Neural progenitor cell (in vitro differentiated cells): ENCODE measurements around the gene FANCC. TPM values are rescaled to one million over a fixed set of nuclear protein-coding genes. Genes with fewer than 3 reads are reported as not detected.

Experiments used
- DNase-seq: peaks from one replicate; pipeline ENCODE4 v3.0.0-alpha.2; 2016; ENCODE audit warnings: low spot score
- H2AFZ ChIP-seq: fragments of 200-600 bp; sonication (generic); replicated peaks from 2 replicates; pipeline ENCODE4 v1.6.1; 2016; ENCODE audit warnings: antibody characterized with exemption
- H3F3A ChIP-seq: fragments of 200-600 bp; sonication (generic); 2 replicates; pipeline ENCODE4 v1.6.1; 2016; ENCODE audit warnings: antibody characterized with exemption, low read depth
- H3K27ac ChIP-seq: fragments of 200-600 bp; sonication (generic); 2 replicates; pipeline ENCODE4 v1.5.1; 2016; ENCODE audit warnings: mild to moderate bottlenecking
- H3K27me3 ChIP-seq: fragments of 200-600 bp; sonication (generic); 2 replicates; pipeline ENCODE4 v1.6.1; 2016; ENCODE audit warnings: mild to moderate bottlenecking, moderate library complexity
- H3K36me3 ChIP-seq: fragments of 200-600 bp; sonication (generic); 2 replicates; pipeline ENCODE4 v1.5.1; 2016
- H3K4me1 ChIP-seq: fragments of 200-600 bp; sonication (generic); 2 replicates; pipeline ENCODE4 v1.6.1; 2016; ENCODE audit warnings: mixed run types
- H3K4me2 ChIP-seq: fragments of 200-600 bp; sonication (generic); 2 replicates; pipeline ENCODE4 v1.6.1; 2016
- H3K4me3 ChIP-seq: fragments of 200-600 bp; sonication (generic); 2 replicates; pipeline ENCODE4 v1.5.1; 2016
- H3K79me2 ChIP-seq: fragments of 200-600 bp; sonication (generic); 2 replicates; pipeline ENCODE4 v1.6.1; 2016; ENCODE audit warnings: low read depth
- H3K9ac ChIP-seq: fragments of 200-600 bp; sonication (generic); 2 replicates; pipeline ENCODE4 v1.6.1; 2016
- H3K9me3 ChIP-seq: fragments of 200-600 bp; sonication (generic); 2 replicates; pipeline ENCODE4 v1.5.1; 2016; ENCODE audit warnings: low read depth
- H4K20me1 ChIP-seq: fragments of 200-600 bp; sonication (generic); 2 replicates; pipeline ENCODE4 v1.6.1; 2016; ENCODE audit warnings: low read depth
- H3K27ac Mint-ChIP-seq: 3 replicates; pipeline ENCODE4 v1.8.0; 2021; ENCODE audit warnings: mixed read lengths
- H3K27me3 Mint-ChIP-seq: 2 replicates; pipeline ENCODE4 v1.8.0; 2022; ENCODE audit warnings: low read depth, mild to moderate bottlenecking, inconsistent platforms, moderate library complexity, mixed read lengths; ENCODE audit not compliant: insufficient read depth
- H3K36me3 Mint-ChIP-seq: 3 replicates; pipeline ENCODE4 v1.8.0; 2021; ENCODE audit warnings: mixed read lengths
- H3K4me1 Mint-ChIP-seq: 3 replicates; pipeline ENCODE4 v1.8.0; 2021; ENCODE audit warnings: mixed read lengths
- H3K4me3 Mint-ChIP-seq: 3 replicates; pipeline ENCODE4 v1.8.0; 2021; ENCODE audit warnings: mild to moderate bottlenecking, moderate library complexity, mixed read lengths
- H3K9me3 Mint-ChIP-seq: 3 replicates; pipeline ENCODE4 v1.8.0; 2020; ENCODE audit warnings: mixed read lengths
- EZH2 ChIP-seq: fragments of 200-600 bp; sonication (generic); IDR thresholded peaks from 2 replicates; pipeline ENCODE4 v1.6.1; 2017; ENCODE audit warnings: antibody characterized with exemption, mild to moderate bottlenecking, moderate library complexity
- EZH2phosphoT487 ChIP-seq: fragments of 200-600 bp; sonication (generic); IDR thresholded peaks from 2 replicates; pipeline ENCODE4 v1.6.1; 2017; ENCODE audit warnings: antibody characterized with exemption
- total RNA-seq: library from RNA; depleted of rRNA; stranded (reverse); fragments of >200 nt; gene quantifications from 2 replicates; pipeline ENCODE4 v1.2.3, GENCODE V29; 2015; ENCODE audit warnings: low replicate concordance
- TF ChIP-seq, protein P1 (sequence below): fragments of 200-600 bp; sonication (generic); IDR thresholded peaks from 2 replicates; pipeline ENCODE4 v1.5.1; 2017; ENCODE audit warnings: antibody characterized with exemption, mild to moderate bottlenecking

The FANCC gene
- total RNA-seq, 1 donor from 2014 or later, result 49.6 TPM

DNA sequence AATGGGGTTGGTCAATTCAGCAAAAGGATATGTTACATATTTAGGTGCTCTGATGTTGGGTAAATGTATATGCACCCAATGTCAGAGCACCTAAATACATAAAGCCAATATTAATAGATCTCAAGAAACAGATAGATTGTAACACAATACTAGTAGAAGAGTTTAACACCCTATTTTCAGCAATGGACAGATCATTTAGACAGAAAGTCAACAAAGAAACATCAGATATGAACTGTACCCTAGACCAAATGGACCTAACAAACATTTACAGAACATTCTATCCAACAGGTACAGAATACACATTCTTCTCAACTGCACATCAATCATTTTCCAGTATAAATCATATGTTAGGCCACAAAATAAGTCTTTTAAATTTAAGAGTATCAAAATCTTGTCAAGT, 35.2 kb downstream of the FANCC start:
- no peak overlapping the region for H3K4me3 ChIP-seq
- H3K79me2 ChIP-seq, result peaks cover 46% of the 10 kb centered on the region
- H2AFZ ChIP-seq, result no peak overlapping the region
- no peak for DNase-seq
- no peaks in the 10 kb centered on the region for H3F3A ChIP-seq
- no peaks in the 10 kb centered on the region for H3K27me3 ChIP-seq
- H3K4me1 ChIP-seq, result no peaks in the 10 kb centered on the region
- no peaks in the 10 kb centered on the region for H3K9me3 ChIP-seq
- H3K27ac Mint-ChIP-seq, result no peak overlapping the region
- no peak overlapping the region for H3K27ac ChIP-seq
- H3K36me3 Mint-ChIP-seq, result peaks cover 6% of the 10 kb centered on the region
- H4K20me1 ChIP-seq, result no peaks in the 10 kb centered on the region
- H3K4me2 ChIP-seq, result no peak overlapping the region
- no peaks in the 10 kb centered on the region for H3K27me3 Mint-ChIP-seq
- TF ChIP-seq EZH2phosphoT487 (no peak), EZH2 (no peak)
- TF ChIP-seq, protein P1, sequence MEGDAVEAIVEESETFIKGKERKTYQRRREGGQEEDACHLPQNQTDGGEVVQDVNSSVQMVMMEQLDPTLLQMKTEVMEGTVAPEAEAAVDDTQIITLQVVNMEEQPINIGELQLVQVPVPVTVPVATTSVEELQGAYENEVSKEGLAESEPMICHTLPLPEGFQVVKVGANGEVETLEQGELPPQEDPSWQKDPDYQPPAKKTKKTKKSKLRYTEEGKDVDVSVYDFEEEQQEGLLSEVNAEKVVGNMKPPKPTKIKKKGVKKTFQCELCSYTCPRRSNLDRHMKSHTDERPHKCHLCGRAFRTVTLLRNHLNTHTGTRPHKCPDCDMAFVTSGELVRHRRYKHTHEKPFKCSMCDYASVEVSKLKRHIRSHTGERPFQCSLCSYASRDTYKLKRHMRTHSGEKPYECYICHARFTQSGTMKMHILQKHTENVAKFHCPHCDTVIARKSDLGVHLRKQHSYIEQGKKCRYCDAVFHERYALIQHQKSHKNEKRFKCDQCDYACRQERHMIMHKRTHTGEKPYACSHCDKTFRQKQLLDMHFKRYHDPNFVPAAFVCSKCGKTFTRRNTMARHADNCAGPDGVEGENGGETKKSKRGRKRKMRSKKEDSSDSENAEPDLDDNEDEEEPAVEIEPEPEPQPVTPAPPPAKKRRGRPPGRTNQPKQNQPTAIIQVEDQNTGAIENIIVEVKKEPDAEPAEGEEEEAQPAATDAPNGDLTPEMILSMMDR, result no peak
- H3K4me1 Mint-ChIP-seq, result no peaks in the 10 kb centered on the region
- peaks cover 24% of the 10 kb centered on the region for H3K9me3 Mint-ChIP-seq
- H3K36me3 ChIP-seq, result no peaks in the 10 kb centered on the region
- H3K4me3 Mint-ChIP-seq, result no peak overlapping the region
- H3K9ac ChIP-seq, result no peak overlapping the region

GRCh38 chr9:95280745-95281144, 36.8 kb downstream of the FANCC start:
- no peak overlapping the region for H3K27ac Mint-ChIP-seq
- no peaks in the 10 kb centered on the region for H3K4me1 Mint-ChIP-seq
- H3K27ac ChIP-seq, result no peak overlapping the region
- H3K4me3 Mint-ChIP-seq, result no peak overlapping the region
- DNase-seq, result no peak
- no peaks in the 10 kb centered on the region for H3F3A ChIP-seq
- H3K9me3 Mint-ChIP-seq, result peaks cover 28% of the 10 kb centered on the region
- TF ChIP-seq, protein P1, result no peak
- TF ChIP-seq EZH2 (no peak), EZH2phosphoT487 (no peak)
- no peaks in the 10 kb centered on the region for H3K36me3 ChIP-seq
- H3K4me3 ChIP-seq, result no peak overlapping the region
- H3K4me2 ChIP-seq, result no peak overlapping the region
- H3K4me1 ChIP-seq, result no peaks in the 10 kb centered on the region
- peaks cover 52% of the 10 kb centered on the region for H3K79me2 ChIP-seq
- H3K27me3 Mint-ChIP-seq, result no peaks in the 10 kb centered on the region
- no peaks in the 10 kb centered on the region for H4K20me1 ChIP-seq
- H3K9me3 ChIP-seq, result no peaks in the 10 kb centered on the region
- no peaks in the 10 kb centered on the region for H3K27me3 ChIP-seq
- H3K9ac ChIP-seq, result no peak overlapping the region
- H2AFZ ChIP-seq, result no peak overlapping the region
- H3K36me3 Mint-ChIP-seq, result peaks cover 6% of the 10 kb centered on the region

GRCh38 chr9:95277509-95277908, 40.0 kb downstream of the FANCC start:
- no peaks in the 10 kb centered on the region for H3K36me3 ChIP-seq
- Mint-ChIP-seq H3K4me3 (no peak overlapping the region), H3K9me3 (peaks cover 42% of the 10 kb centered on the region), H3K36me3 (peaks cover 10% of the 10 kb centered on the region), H3K27me3 (peaks cover 2% of the 10 kb centered on the region), H3K4me1 (no peaks in the 10 kb centered on the region), H3K27ac (no peak overlapping the region)
- H3K4me3 ChIP-seq, result no peak overlapping the region
- no peaks in the 10 kb centered on the region for H3K4me1 ChIP-seq
- H3K9me3 ChIP-seq, result peaks cover 6% of the 10 kb centered on the region
- H3K27me3 ChIP-seq, result no peaks in the 10 kb centered on the region
- no peak for DNase-seq
- no peak overlapping the region for H2AFZ ChIP-seq
- no peak overlapping the region for H3K9ac ChIP-seq
- no peaks in the 10 kb centered on the region for H4K20me1 ChIP-seq
- no peak overlapping the region for H3K27ac ChIP-seq
- peaks cover 48% of the 10 kb centered on the region for H3K79me2 ChIP-seq
- TF ChIP-seq EZH2phosphoT487 (no peak), EZH2 (no peak)
- TF ChIP-seq, protein P1, result no peak
- H3K4me2 ChIP-seq, result no peak overlapping the region
- H3F3A ChIP-seq, result no peaks in the 10 kb centered on the region
